ENCODE measurements around the gene CARD19. TPM values are rescaled to one million over a fixed set of nuclear protein-coding genes. Genes with fewer than 3 reads are reported as not detected.

CARD19 gene
- total RNA-seq, 1 donor from 2014 or later, result 95.7 TPM

- peak; percentile 26 for DNase-seq (ENCODE audit: low read depth, low spot score)
These were observed 63.8 kb downstream of the CARD19 start for GRCh38 chr9:93159601-93160471.

GRCh38 chr9:93161786-93162562, 66.0 kb downstream of the CARD19 start:
- DNase-seq (ENCODE audit: low read depth, low spot score), result no peak

Other genes starting within 250 kb of the CARD19 start
- gene ZNF484, start 218.2 kb upstream of the CARD19 start, total RNA-seq, result 10.0 and 16.1 TPM in 2 replicates
- not detected in 2 replicates for gene FGD3, start 148.7 kb upstream of the CARD19 start, total RNA-seq
- 0.13 and 0.39 TPM in 2 replicates for gene SUSD3, start 37.5 kb upstream of the CARD19 start, total RNA-seq
- gene NINJ1, start 38.0 kb downstream of the CARD19 start, total RNA-seq, result 44.7 and 47.2 TPM in 2 replicates
- gene WNK2, start 87.9 kb downstream of the CARD19 start, total RNA-seq, result not detected in 2 replicates